ENCODE measurements around the gene FCGR1A.
"Not testable (repeated sequence)": the region's sequence is repeated elsewhere in the genome, so short reads cannot be mapped to it uniquely, and the experiment has no call there.

FCGR1A gene

DNA sequence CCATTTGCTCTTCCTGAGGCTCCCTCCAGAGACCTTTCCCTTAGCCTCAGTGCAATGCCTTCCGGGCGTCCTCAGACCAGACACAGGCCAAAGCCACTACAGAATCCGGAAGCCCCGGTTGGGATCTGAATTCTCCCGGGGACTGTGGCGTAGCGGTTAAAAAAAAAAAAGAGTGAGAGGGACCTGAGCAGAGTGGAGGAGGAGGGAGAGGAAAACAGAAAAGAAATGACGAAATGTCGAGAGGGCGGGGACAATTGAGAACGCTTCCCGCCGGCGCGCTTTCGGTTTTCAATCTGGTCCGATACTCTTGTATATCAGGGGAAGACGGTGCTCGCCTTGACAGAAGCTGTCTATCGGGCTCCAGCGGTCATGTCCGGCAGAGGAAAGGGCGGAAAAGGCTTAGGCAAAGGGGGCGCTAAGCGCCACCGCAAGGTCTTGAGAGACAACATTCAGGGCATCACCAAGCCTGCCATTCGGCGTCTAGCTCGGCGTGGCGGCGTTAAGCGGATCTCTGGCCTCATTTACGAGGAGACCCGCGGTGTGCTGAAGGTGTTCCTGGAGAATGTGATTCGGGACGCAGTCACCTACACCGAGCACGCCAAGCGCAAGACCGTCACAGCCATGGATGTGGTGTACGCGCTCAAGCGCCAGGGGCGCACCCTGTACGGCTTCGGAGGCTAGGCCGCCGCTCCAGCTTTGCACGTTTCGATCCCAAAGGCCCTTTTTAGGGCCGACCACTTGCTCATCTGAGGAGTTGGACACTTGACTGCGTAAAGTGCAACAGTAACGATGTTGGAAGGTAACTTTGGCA is 50.0 kb downstream of the FCGR1A start:
- not testable (repeated sequence) for DNase-seq
- peak; percentile 87 for ATAC-seq

DNA sequence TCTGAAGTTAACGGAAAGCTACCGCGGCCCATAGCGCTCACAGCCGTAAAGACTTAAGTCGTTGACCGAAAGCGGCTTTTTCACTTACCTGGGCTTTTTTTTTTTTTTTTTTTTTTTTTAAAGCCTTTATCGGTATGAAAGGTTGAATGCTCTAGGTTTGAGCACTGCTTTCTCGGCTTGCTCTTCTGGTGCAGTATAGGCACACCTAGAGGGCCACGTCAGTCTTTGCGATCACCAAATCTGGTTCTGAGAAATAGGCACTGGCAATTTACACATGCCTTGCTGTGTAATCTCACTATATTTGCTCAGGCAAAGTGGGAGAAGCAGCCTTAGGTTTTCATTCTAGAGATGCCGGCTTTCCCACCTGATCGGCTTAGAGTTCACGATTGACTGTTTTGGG is 50.6 kb downstream of the FCGR1A start:
- peak; percentile 25 for ATAC-seq

DNA sequence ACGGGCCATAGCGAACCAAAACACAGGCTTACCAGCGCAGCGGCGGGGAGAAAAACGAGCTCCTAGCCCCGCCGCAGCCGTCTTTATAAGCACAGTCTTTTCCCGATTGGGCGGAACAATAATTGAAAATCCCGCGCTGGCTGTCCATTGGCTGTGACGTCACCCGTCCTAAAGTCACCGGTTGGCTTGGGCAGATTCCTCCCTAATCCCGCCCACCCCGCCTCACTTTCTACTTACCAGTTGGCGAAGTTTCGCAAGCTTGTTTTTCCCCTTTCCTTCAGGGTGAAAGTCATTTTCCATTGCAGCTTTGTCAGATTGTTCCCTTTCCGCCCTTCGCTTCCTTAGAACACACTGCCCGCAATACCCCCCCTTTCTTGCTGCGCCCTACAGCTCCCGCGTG is 58.7 kb downstream of the FCGR1A start:
- not testable (repeated sequence) for DNase-seq
- ATAC-seq: peak; percentile 17

More for the DNA sequence above, 50.6 kb downstream of the FCGR1A start:
- not testable (repeated sequence) for DNase-seq
